GM12892 (cell line): ENCODE measurements around the gene STAM2.

Source experiments
- POLR2A ChIP-seq: IDR thresholded peaks from 2 replicates; pipeline ENCODE4 v1.6.1; 2011; ENCODE audit warnings: low read depth, low read length, control low read depth
- TAF1 ChIP-seq: IDR thresholded peaks from 2 replicates; pipeline ENCODE4 v1.6.1; 2011; ENCODE audit warnings: low read depth, mild to moderate bottlenecking, control low read depth, low read length, borderline replicate concordance

GRCh38 chr2:152092095-152092494 is 83.5 kb downstream of the STAM2 start:
- TF ChIP-seq POLR2A (no peak), TAF1 (no peak)
